GM19455 (cell line): ENCODE data around the gene TEX13B.
A peak's percentile ranks its signal among the peaks of the same experiment; 100 is the strongest.
"Not testable (repeated sequence)": the region's sequence is repeated elsewhere in the genome, so short reads cannot be mapped to it uniquely, and the experiment has no call there.

Source experiments
- ATAC-seq: cut with Tn5 transposase; IDR thresholded peaks from one replicate; pipeline ENCODE4 v1.9.1; 2021; ENCODE audit not compliant: unreplicated experiment

The TEX13B gene

GRCh38 chrX:107982356-107982755, at the start of gene TEX13B:
TEX13B (minus strand) TSS chrX:107982370; CDS start chrX:107982127, 243 bp downstream.
- ATAC-seq = no peak

- ATAC-seq = peak; percentile 74
Observed at GRCh38 chrX:108029928-108030711, 48.0 kb upstream of the TEX13B start.

- no peak for ATAC-seq
Observed at GRCh38 chrX:108028854-108029253, 46.7 kb upstream of the TEX13B start.

GRCh38 chrX:108025954-108026600, 43.9 kb upstream of the TEX13B start:
- no peak for ATAC-seq

GRCh38 chrX:108025376-108025775, 43.2 kb upstream of the TEX13B start:
- ATAC-seq = no peak

GRCh38 chrX:108022491-108023089, 40.4 kb upstream of the TEX13B start:
- no peak for ATAC-seq

- no peak for ATAC-seq
Observed at GRCh38 chrX:108020631-108021030, 38.5 kb upstream of the TEX13B start.

- no peak for ATAC-seq
Observed at GRCh38 chrX:108019382-108019875, 37.3 kb upstream of the TEX13B start.

- no peak for ATAC-seq
Observed at GRCh38 chrX:108018656-108019381, 36.6 kb upstream of the TEX13B start.

- ATAC-seq = no peak
Observed at GRCh38 chrX:108001218-108001814, 19.1 kb upstream of the TEX13B start.

- ATAC-seq = no peak
Observed at GRCh38 chrX:108000751-108001150, 18.6 kb upstream of the TEX13B start.

- ATAC-seq = no peak
Observed at GRCh38 chrX:107996124-107996523, 14.0 kb upstream of the TEX13B start.

- no peak for ATAC-seq
Observed at GRCh38 chrX:107985033-107985432, 2.9 kb upstream of the TEX13B start.

GRCh38 chrX:107979534-107979933, 2.6 kb downstream of the TEX13B start:
- ATAC-seq = no peak

- ATAC-seq = no peak
Observed at GRCh38 chrX:107978707-107979307, 3.4 kb downstream of the TEX13B start.

- ATAC-seq = no peak
Observed at GRCh38 chrX:107978071-107978470, 4.1 kb downstream of the TEX13B start.

- ATAC-seq = no peak
Observed at GRCh38 chrX:107971636-107972035, 10.5 kb downstream of the TEX13B start.

- no peak for ATAC-seq
Observed at GRCh38 chrX:107970073-107970472, 12.1 kb downstream of the TEX13B start.

- no peak for ATAC-seq
Observed at GRCh38 chrX:107968623-107969022, 13.5 kb downstream of the TEX13B start.

GRCh38 chrX:107955337-107955736, 26.8 kb downstream of the TEX13B start:
- ATAC-seq = not testable (repeated sequence)
